ENCODE measurements around the gene RPAP3. TPM values are rescaled to one million over a fixed set of nuclear protein-coding genes. Genes with fewer than 3 reads are reported as not detected.
"Not testable (repeated sequence)": the region's sequence is repeated elsewhere in the genome, so short reads cannot be mapped to it uniquely, and the experiment has no call there.

The RPAP3 gene
- total RNA-seq, 2 donors from 2014 or later = 12.2 to 14.3 TPM

- H3K36me3 ChIP-seq = no peaks in the 10 kb centered on the region
- DNase-seq (ENCODE audit: low spot score) = peak; percentile 75
- TF ChIP-seq CTCF (IDR thresholded peaks at IDR 0.05) = peak; percentile 54 to 88
- H3K4me3 ChIP-seq = no peak overlapping the region
- H3K27ac ChIP-seq = peak overlapping the region in 1 of 2 donors; percentile 1
- H3K9me3 ChIP-seq = no peaks in the 10 kb centered on the region
- no peaks in the 10 kb centered on the region for H3K27me3 ChIP-seq
- peaks cover 0 to 18% of the 10 kb centered on the region in 2 donors for H3K4me1 ChIP-seq
Observed at GRCh38 chr12:47651368-47652254, 54.2 kb downstream of the RPAP3 start.

- Histone ChIP-seq H3K4me1 (peaks cover 0 to 18% of the 10 kb centered on the region in 2 donors), H3K27me3 (no peaks in the 10 kb centered on the region), H3K36me3 (no peaks in the 10 kb centered on the region), H3K9me3 (no peaks in the 10 kb centered on the region), H3K27ac (no peak overlapping the region), H3K4me3 (no peak overlapping the region)
- TF ChIP-seq CTCF (IDR thresholded peaks at IDR 0.05) = no peak
- DNase-seq (ENCODE audit: low spot score) = no peak
Observed at GRCh38 chr12:47650469-47650868, 55.4 kb downstream of the RPAP3 start.

- TF ChIP-seq CTCF (IDR thresholded peaks at IDR 0.05) = no peak
Observed at GRCh38 chr12:47649381-47649780, 56.4 kb downstream of the RPAP3 start.

GRCh38 chr12:47648056-47648579, 57.7 kb downstream of the RPAP3 start:
- H3K4me3 ChIP-seq = no peak overlapping the region
- DNase-seq (ENCODE audit: low spot score) = no peak
- TF ChIP-seq CTCF (IDR thresholded peaks at IDR 0.05) = no peak
- no peaks in the 10 kb centered on the region for H3K27me3 ChIP-seq
- H3K4me1 ChIP-seq = peaks cover 0 to 18% of the 10 kb centered on the region in 2 donors
- H3K27ac ChIP-seq = no peak overlapping the region
- no peaks in the 10 kb centered on the region for H3K36me3 ChIP-seq
- peaks cover 0 to 17% of the 10 kb centered on the region in 2 donors for H3K9me3 ChIP-seq

More at GRCh38 chr12:47649381-47649780, 56.4 kb downstream of the RPAP3 start:
- H3K27me3 ChIP-seq = no peaks in the 10 kb centered on the region
- H3K36me3 ChIP-seq = no peaks in the 10 kb centered on the region
- H3K4me3 ChIP-seq = no peak overlapping the region
- peaks cover 0 to 18% of the 10 kb centered on the region in 2 donors for H3K4me1 ChIP-seq
- DNase-seq (ENCODE audit: low spot score) = no peak
- peaks cover 0 to 5% of the 10 kb centered on the region in 2 donors for H3K9me3 ChIP-seq
- H3K27ac ChIP-seq = no peak overlapping the region

- not testable (repeated sequence) for H3K36me3 ChIP-seq; DNase-seq (ENCODE audit: low spot score); H3K4me1 ChIP-seq; H3K27ac ChIP-seq; H3K27me3 ChIP-seq; H3K4me3 ChIP-seq
- peaks cover 4 to 34% of the 10 kb centered on the region in 2 donors for H3K9me3 ChIP-seq
Observed at GRCh38 chr12:47642310-47642709, 63.5 kb downstream of the RPAP3 start.
